GM21447 (cell line): Measurements from ENCODE around the gene TPCN2.
"Not testable (repeated sequence)": the region's sequence is repeated elsewhere in the genome, so short reads cannot be mapped to it uniquely, and the experiment has no call there.

Source experiments
- ATAC-seq: cut with Tn5 transposase; IDR thresholded peaks from one replicate; pipeline ENCODE4 v1.9.1; 2021; ENCODE audit not compliant: unreplicated experiment

Gene TPCN2

GRCh38 chr11:69141742-69142141 lies 93.0 kb downstream of the TPCN2 start:
- ATAC-seq, result no peak

GRCh38 chr11:69142895-69143294 lies 94.2 kb downstream of the TPCN2 start:
- no peak for ATAC-seq

GRCh38 chr11:69144316-69145049 lies 95.8 kb downstream of the TPCN2 start:
- no peak for ATAC-seq

- ATAC-seq, result no peak
These were observed 96.3 kb downstream of the TPCN2 start for GRCh38 chr11:69145050-69145380.

- ATAC-seq, result no peak
These were observed 99.6 kb downstream of the TPCN2 start for GRCh38 chr11:69148377-69148762.

GRCh38 chr11:69148806-69149205 lies 100.1 kb downstream of the TPCN2 start:
- no peak for ATAC-seq

GRCh38 chr11:69149338-69150045 lies 100.8 kb downstream of the TPCN2 start:
- ATAC-seq, result not testable (repeated sequence)

GRCh38 chr11:69150175-69150574 lies 101.4 kb downstream of the TPCN2 start:
- ATAC-seq, result no peak

- ATAC-seq, result no peak
These were observed 103.1 kb downstream of the TPCN2 start for GRCh38 chr11:69151836-69152235.

GRCh38 chr11:69152733-69153421 lies 104.1 kb downstream of the TPCN2 start:
- ATAC-seq, result no peak

- ATAC-seq, result no peak
These were observed 104.9 kb downstream of the TPCN2 start for GRCh38 chr11:69153661-69154060.

GRCh38 chr11:69154211-69154913 lies 105.6 kb downstream of the TPCN2 start:
- no peak for ATAC-seq

- ATAC-seq, result no peak
These were observed 106.2 kb downstream of the TPCN2 start for GRCh38 chr11:69154938-69155301.

GRCh38 chr11:69155302-69156234 lies 106.8 kb downstream of the TPCN2 start, which contains the start of gene SMIM38:
SMIM38 (plus strand) TSS chr11:69155935; CDS start chr11:69157847, 1,912 bp downstream.
- no peak for ATAC-seq

- no peak for ATAC-seq
These were observed 107.5 kb downstream of the TPCN2 start for GRCh38 chr11:69156235-69156639.

GRCh38 chr11:69156673-69157155 lies 108.0 kb downstream of the TPCN2 start:
- ATAC-seq, result no peak

- ATAC-seq, result no peak
These were observed 108.6 kb downstream of the TPCN2 start for GRCh38 chr11:69157156-69157821.

GRCh38 chr11:69157822-69158231 lies 109.1 kb downstream of the TPCN2 start:
- no peak for ATAC-seq

- ATAC-seq, result no peak
These were observed 109.8 kb downstream of the TPCN2 start for GRCh38 chr11:69158301-69159149.
